ENCODE measurements around the gene TMEM128. TPM values are rescaled to one million over a fixed set of nuclear protein-coding genes. Genes with fewer than 3 reads are reported as not detected.

Gene TMEM128
- total and polyA plus RNA-seq, 2 donors (not counting 1 experiment from before 2014, with no cell fraction given) = 26.4 to 52.1 TPM

DNA sequence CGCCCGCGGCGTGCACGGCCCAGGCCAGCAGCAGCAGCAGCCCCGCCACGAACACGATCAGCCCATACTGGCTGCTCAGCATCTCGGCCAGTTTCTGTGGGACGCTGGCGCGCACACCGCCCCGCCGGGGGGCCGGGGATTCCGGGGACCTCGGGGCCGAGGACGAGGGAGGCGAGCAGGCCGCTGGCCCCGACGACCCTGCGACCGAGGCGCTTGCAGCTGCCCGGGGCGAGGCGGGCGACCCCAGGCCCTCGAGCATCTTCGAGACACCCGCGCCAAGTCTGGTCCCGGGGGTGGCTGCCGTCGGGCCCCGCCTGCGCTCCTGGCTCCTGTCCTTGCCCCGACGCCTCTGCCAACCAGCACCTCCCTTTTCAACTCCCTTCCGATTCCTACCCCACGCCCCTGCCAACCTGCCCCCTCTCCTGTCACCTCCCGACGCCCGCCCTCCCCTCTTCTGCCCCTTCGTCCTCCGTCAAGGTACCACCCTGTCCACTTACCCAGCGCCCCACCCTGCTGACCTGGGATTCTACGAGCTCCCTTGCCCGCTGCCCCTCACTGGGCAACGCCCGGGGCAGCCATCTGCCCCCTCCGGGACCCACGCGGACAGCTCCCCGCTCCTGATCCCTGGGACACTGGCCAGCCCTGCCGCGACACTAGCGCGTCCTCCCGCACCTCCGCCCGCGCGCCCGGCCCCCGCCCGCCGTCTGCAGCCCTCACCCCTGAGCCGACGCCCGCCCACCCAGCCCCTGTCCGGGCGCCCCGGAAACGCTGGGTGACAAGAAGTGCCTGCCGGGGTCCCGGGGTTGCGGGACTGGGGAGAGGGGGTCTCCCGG, 21.2 kb downstream of the TMEM128 start, which contains the start of gene OTOP1:
Gene OTOP1, minus strand, starts transcription at position 324 of the 833 bp plus-strand sequence. Its CDS starts 65 bp downstream, at position 259.
- no peak within 1 kb of the TSS for H3K9ac ChIP-seq (ENCODE audit: insufficient read depth, low read length)
- no peaks in the 10 kb centered on the region for H3K9me3 ChIP-seq (ENCODE audit: control insufficient read depth, insufficient read depth, low read depth, low read length)
- peaks cover 27% of the 10 kb centered on the region for H3K27me3 ChIP-seq (ENCODE audit: control insufficient read depth, insufficient read depth, low read length)
- H3K36me3 ChIP-seq (ENCODE audit: control insufficient read depth, insufficient read depth, low read length) = no peaks in the 10 kb centered on the region
- no peaks in the 10 kb centered on the region for H4K20me1 ChIP-seq (ENCODE audit: control insufficient read depth, extremely low read depth, insufficient read depth, low read length)
- no peak within 1 kb of the TSS for H3K4me3 ChIP-seq (replicated peaks in 1 of 4; ENCODE audit: control extremely low read depth in 1 of 4, insufficient read depth in 1 of 4, low read depth in 3 of 4, low read length in 4 of 4)
- TF ChIP-seq EZH2 (IDR thresholded peaks at IDR 0.05; ENCODE audit: low read length, missing control alignments) = no peak
- TF ChIP-seq, protein P1, sequence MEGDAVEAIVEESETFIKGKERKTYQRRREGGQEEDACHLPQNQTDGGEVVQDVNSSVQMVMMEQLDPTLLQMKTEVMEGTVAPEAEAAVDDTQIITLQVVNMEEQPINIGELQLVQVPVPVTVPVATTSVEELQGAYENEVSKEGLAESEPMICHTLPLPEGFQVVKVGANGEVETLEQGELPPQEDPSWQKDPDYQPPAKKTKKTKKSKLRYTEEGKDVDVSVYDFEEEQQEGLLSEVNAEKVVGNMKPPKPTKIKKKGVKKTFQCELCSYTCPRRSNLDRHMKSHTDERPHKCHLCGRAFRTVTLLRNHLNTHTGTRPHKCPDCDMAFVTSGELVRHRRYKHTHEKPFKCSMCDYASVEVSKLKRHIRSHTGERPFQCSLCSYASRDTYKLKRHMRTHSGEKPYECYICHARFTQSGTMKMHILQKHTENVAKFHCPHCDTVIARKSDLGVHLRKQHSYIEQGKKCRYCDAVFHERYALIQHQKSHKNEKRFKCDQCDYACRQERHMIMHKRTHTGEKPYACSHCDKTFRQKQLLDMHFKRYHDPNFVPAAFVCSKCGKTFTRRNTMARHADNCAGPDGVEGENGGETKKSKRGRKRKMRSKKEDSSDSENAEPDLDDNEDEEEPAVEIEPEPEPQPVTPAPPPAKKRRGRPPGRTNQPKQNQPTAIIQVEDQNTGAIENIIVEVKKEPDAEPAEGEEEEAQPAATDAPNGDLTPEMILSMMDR (conservative IDR thresholded peaks at IDR 0.05 in 1 of 2, IDR thresholded peaks at IDR 0.05 in 1 of 2; ENCODE audit: low read depth in 1 of 2, low read length in 2 of 2) = no peak
- no peak within 1 kb of the TSS for H3K4me2 ChIP-seq (ENCODE audit: extremely low read depth, insufficient read depth, low read length)
- no peak within 1 kb of the TSS for H3K27ac ChIP-seq (ENCODE audit: insufficient read depth, low read length)
- H3K4me1 ChIP-seq (ENCODE audit: control insufficient read depth, extremely low read depth, insufficient read depth, low read length) = no peaks in the 10 kb centered on the region
- H3K79me2 ChIP-seq (ENCODE audit: control insufficient read depth, insufficient read depth, low read length) = no peaks in the 10 kb centered on the region
- H2AFZ ChIP-seq (ENCODE audit: low read length) = no peak within 1 kb of the TSS
- DNase-seq (ENCODE audit: low read depth in 2 of 2) = no peak

DNA sequence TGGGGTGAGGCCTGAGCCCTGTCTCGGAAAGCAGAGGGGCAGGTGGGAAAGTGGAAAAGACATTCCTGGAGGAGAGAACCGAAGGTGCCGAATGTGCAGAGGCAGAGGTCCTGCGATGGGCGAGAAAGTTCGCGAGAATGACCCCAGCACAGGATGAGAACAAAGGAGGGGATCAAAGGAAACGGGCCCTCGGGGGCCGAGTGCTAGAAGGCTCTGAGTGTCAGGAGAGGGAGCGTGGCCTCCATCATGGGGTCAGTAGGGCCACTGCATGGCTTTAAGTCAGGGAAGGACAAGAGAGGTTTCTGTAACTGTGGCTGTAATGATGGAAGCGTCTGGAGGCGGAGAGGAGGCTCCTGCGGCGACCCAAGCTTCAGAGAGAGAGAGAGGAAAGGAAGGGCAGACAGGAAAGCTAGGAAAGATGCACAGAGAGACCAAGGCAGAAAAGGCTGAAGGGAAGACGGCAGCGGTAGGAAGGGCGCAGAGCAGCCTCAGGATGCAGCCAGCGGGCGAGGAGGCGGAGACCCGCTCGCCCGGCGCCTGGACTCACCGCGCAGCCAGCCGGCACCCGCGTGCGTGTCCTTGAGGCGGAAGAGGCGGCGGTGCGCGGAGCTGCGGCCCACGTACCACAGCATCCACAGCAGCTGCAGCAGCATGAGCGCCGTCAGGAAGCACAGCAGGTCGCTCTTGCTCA, 22.0 kb downstream of the TMEM128 start:
- no peaks in the 10 kb centered on the region for H4K20me1 ChIP-seq (ENCODE audit: control insufficient read depth, extremely low read depth, insufficient read depth, low read length)
- no peak overlapping the region for H3K4me2 ChIP-seq (ENCODE audit: extremely low read depth, insufficient read depth, low read length)
- no peaks in the 10 kb centered on the region for H3K79me2 ChIP-seq (ENCODE audit: control insufficient read depth, insufficient read depth, low read length)
- no peak overlapping the region for H3K4me3 ChIP-seq (replicated peaks in 1 of 4; ENCODE audit: control extremely low read depth in 1 of 4, insufficient read depth in 1 of 4, low read depth in 3 of 4, low read length in 4 of 4)
- no peak overlapping the region for H2AFZ ChIP-seq (ENCODE audit: low read length)
- DNase-seq (ENCODE audit: low read depth in 2 of 2) = peak in 1 of 2 donors; percentile 14
- H3K27me3 ChIP-seq (ENCODE audit: control insufficient read depth, insufficient read depth, low read length) = peaks cover 27% of the 10 kb centered on the region
- peak; percentile 84 for TF ChIP-seq EZH2 (IDR thresholded peaks at IDR 0.05; ENCODE audit: low read length, missing control alignments)
- TF ChIP-seq, protein P1 (conservative IDR thresholded peaks at IDR 0.05 in 1 of 2, IDR thresholded peaks at IDR 0.05 in 1 of 2; ENCODE audit: low read depth in 1 of 2, low read length in 2 of 2) = no peak
- no peaks in the 10 kb centered on the region for H3K36me3 ChIP-seq (ENCODE audit: control insufficient read depth, insufficient read depth, low read length)
- no peak overlapping the region for H3K9ac ChIP-seq (ENCODE audit: insufficient read depth, low read length)
- H3K4me1 ChIP-seq (ENCODE audit: control insufficient read depth, extremely low read depth, insufficient read depth, low read length) = no peaks in the 10 kb centered on the region
- no peak overlapping the region for H3K27ac ChIP-seq (ENCODE audit: insufficient read depth, low read length)
- H3K9me3 ChIP-seq (ENCODE audit: control insufficient read depth, insufficient read depth, low read depth, low read length) = no peaks in the 10 kb centered on the region

DNA sequence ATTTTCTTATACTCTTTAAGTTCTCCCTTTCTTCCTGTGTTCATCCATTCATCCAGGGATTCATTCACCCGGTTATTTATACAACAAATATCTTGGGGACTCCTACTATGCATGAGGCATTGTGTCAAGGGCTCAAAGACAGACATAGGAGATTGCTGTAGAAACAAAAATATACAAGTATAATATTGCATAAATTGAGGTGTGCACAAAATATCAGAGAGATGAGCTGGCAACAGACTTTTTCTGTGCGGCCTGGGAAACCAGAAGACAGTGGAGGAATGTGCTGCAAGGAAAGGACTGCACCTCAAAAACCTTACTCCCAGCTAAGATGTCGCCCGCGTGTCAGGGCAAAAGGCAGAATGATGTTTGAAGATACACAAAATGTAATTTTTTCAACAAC, 30.9 kb downstream of the TMEM128 start:
- H3K9me3 ChIP-seq (ENCODE audit: control insufficient read depth, insufficient read depth, low read depth, low read length) = no peaks in the 10 kb centered on the region
- no peaks in the 10 kb centered on the region for H3K4me1 ChIP-seq (ENCODE audit: control insufficient read depth, extremely low read depth, insufficient read depth, low read length)
- H3K36me3 ChIP-seq (ENCODE audit: control insufficient read depth, insufficient read depth, low read length) = no peaks in the 10 kb centered on the region
- H3K9ac ChIP-seq (ENCODE audit: insufficient read depth, low read length) = no peak overlapping the region
- no peaks in the 10 kb centered on the region for H3K79me2 ChIP-seq (ENCODE audit: control insufficient read depth, insufficient read depth, low read length)
- no peak overlapping the region for H3K4me2 ChIP-seq (ENCODE audit: extremely low read depth, insufficient read depth, low read length)
- H3K27me3 ChIP-seq (ENCODE audit: control insufficient read depth, insufficient read depth, low read length) = no peaks in the 10 kb centered on the region
- H2AFZ ChIP-seq (ENCODE audit: low read length) = no peak overlapping the region
- no peak overlapping the region for H3K27ac ChIP-seq (ENCODE audit: insufficient read depth, low read length)
- peak in 1 of 2 donors; percentile 37 for DNase-seq (ENCODE audit: low read depth in 2 of 2)
- H4K20me1 ChIP-seq (ENCODE audit: control insufficient read depth, extremely low read depth, insufficient read depth, low read length) = no peaks in the 10 kb centered on the region
- no peak for TF ChIP-seq EZH2 (IDR thresholded peaks at IDR 0.05; ENCODE audit: low read length, missing control alignments)
- TF ChIP-seq, protein P1 (conservative IDR thresholded peaks at IDR 0.05 in 1 of 2, IDR thresholded peaks at IDR 0.05 in 1 of 2; ENCODE audit: low read depth in 1 of 2, low read length in 2 of 2) = no peak
- H3K4me3 ChIP-seq (replicated peaks in 1 of 4; ENCODE audit: control extremely low read depth in 1 of 4, insufficient read depth in 1 of 4, low read depth in 3 of 4, low read length in 4 of 4) = no peak overlapping the region

All from fibroblast of lung (primary cell).